Adrenal gland (tissue), 5 donors: Measurements from ENCODE around the gene DCC.

Experiments used
- POLR2A ChIP-seq, 2 donors: fragments of 450-650 bp; IDR thresholded peaks; one replicate each; pipeline ENCODE4 v1.6.1; 2017; ENCODE audit warnings: antibody characterized with exemption in 2 of 2, mild to moderate bottlenecking in 2 of 2, moderate library complexity in 1 of 2
- TF ChIP-seq, protein P1 (sequence below), 6 experiments: fragments of 450-650 bp in 4 of 6; fragments of 200-600 bp in 2 of 6; sonication (generic) in 1 of 6; IDR thresholded peaks; 1 replicate in 5 of 6; 2 replicates in 1 of 6; pipeline versions ENCODE4 v1.5.1 to v1.8.0; 2016 to 2021; ENCODE audit warnings: antibody characterized with exemption in 6 of 6, mild to moderate bottlenecking in 2 of 6, moderate library complexity in 1 of 6
- donor health status: DM: no; HTN: no; CAD: no.

DNA sequence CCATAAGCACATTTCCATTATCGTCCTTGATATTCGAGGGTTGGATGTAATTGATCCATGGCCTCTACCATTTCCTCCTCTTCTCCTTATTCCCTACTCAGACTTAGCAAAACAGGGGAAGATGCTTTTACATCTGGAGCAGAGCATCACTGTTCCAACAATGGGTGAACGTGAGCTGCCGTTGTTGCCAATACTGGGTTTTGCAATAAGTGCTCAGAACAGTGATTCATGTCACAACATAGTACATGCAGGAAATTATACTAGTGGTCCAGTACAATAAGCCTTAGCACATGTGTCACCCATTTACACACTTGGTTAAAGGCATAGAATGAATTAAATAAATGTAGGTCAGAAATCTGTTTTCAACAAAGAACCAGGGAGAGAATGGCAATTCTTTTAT is 112.4 kb downstream of the DCC start:
- TF ChIP-seq, protein P1, sequence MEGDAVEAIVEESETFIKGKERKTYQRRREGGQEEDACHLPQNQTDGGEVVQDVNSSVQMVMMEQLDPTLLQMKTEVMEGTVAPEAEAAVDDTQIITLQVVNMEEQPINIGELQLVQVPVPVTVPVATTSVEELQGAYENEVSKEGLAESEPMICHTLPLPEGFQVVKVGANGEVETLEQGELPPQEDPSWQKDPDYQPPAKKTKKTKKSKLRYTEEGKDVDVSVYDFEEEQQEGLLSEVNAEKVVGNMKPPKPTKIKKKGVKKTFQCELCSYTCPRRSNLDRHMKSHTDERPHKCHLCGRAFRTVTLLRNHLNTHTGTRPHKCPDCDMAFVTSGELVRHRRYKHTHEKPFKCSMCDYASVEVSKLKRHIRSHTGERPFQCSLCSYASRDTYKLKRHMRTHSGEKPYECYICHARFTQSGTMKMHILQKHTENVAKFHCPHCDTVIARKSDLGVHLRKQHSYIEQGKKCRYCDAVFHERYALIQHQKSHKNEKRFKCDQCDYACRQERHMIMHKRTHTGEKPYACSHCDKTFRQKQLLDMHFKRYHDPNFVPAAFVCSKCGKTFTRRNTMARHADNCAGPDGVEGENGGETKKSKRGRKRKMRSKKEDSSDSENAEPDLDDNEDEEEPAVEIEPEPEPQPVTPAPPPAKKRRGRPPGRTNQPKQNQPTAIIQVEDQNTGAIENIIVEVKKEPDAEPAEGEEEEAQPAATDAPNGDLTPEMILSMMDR (IDR thresholded peaks at IDR 0.05) = no peak
- no peak for TF ChIP-seq POLR2A (IDR thresholded peaks at IDR 0.05)
